H1 (cell line): ENCODE results near the gene PHLDB3. TPM values are rescaled to one million over a fixed set of nuclear protein-coding genes. Genes with fewer than 3 reads are reported as not detected.

Experiments
- JUND ChIP-seq: IDR thresholded peaks from 2 replicates; pipeline ENCODE4 v1.6.1; 2011; ENCODE audit warnings: mild to moderate bottlenecking, improper control_type of control experiment, low read length
- polyA plus RNA-seq, 7 experiments: library from polyadenylated mRNA; depleted of rRNA in 3 of 7; stranded (reverse) in 5 of 7; unstranded in 2 of 7; fragments of >200 nt in 5 of 7; fragments of 200-250 nt in 2 of 7; gene quantifications; 1 replicate in 5 of 7; 2 replicates in 1 of 7; 4 replicates in 1 of 7; pipeline versions ENCODE4 v1.2.1 to v1.2.3, GENCODE V29; 2011 to 2013; ENCODE audit warnings: missing spikeins in 2 of 7, mixed read lengths in 2 of 7
- total RNA-seq: library from RNA; stranded (reverse); fragmentation: NEBNext Ultra II Directional; extraction: Animal tissue kit (Norgen Biotek cat#: 25700); gene quantifications from 2 replicates; pipeline ENCODE4 v1.2.1, GENCODE V29; 2021

PHLDB3 gene
- total and polyA plus RNA-seq, 2 of the 8 experiments (the other 6 are each of a cell fraction or from before 2014, with no cell fraction given), result 4.0 to 8.5 TPM

GRCh38 chr19:43527860-43528622 is 23.5 kb upstream of the PHLDB3 start (continued):
- TF ChIP-seq JUND, result no peak
